CD4-positive, alpha-beta T cell treated with Interleukin-15 for 4 hours (primary cell): ENCODE data around the gene DVL3.
"Not testable (repeated sequence)": the region's sequence is repeated elsewhere in the genome, so short reads cannot be mapped to it uniquely, and the experiment has no call there.

Experiments used
- DNase-seq: peaks from one replicate; pipeline ENCODE4 v3.0.0-alpha.2; 2020; ENCODE audit warnings: low spot score

DVL3 gene

DNA sequence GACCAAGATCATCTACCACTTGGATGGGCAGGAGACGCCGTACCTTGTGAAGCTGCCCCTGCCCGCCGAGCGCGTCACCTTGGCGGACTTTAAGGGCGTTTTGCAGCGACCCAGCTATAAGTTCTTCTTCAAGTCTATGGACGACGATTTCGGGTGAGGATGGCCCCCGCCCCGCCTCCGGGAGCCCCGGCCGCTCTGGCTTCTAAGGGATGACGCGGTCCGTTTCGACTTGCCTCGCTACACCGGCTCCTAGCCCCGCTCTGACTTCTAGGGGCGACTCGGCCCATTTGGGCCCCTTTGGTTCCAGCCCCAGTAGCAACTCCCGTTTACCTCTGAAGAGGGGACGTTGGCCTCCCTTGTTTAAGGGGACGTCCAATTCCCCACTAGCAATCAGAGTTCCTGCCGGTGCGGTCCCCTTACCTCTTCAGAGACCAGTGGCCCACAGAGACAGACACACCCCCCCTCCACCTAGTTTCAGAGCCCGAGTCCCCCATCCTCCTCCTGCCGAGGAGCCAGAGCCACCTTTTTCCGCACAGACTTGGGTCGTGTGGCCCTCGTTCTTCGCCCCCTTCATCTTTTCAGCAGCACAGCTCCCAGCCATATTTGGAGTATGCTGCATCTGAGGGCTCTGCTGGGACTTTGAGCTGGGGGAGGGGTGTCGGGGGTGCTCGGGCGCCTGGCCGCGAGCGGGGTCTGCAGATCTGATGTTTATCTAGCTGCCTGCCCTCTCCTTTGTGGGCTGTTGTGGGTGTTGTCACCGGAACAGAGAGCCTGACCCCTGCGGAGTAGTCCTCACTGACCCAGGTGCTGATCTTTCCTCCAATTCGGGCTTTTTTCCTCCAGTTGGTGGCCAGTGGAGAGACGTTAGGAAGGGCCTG, 706 bp downstream of the DVL3 start:
- peak; percentile 30 for DNase-seq

GRCh38 chr3:184156522-184156955, 1.4 kb downstream of the DVL3 start:
- DNase-seq: no peak

- no peak for DNase-seq
Observed at GRCh38 chr3:184157206-184157605, 2.0 kb downstream of the DVL3 start.

DNA sequence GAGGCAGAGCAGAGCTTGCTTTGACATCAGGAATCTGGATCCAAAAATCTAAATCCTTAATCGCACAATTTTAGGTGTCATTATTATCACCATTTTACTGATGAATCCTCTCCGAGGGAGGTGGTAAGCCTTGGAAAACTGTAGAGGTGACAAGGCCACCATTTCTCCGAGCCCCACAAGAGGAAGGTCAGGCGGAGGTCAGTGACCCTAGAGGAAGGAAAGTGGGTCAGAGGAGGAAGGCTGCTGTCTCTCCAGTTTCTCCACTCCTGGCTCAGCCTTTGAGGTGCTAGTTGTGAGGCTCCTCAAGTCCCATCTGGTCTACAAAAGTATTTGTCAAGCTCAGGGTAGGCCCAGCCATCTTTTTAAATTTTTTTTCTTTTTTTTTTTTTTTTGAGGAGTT, 3.2 kb downstream of the DVL3 start:
- DNase-seq: no peak

GRCh38 chr3:184160456-184160855, 5.3 kb downstream of the DVL3 start:
- no peak for DNase-seq

DNA sequence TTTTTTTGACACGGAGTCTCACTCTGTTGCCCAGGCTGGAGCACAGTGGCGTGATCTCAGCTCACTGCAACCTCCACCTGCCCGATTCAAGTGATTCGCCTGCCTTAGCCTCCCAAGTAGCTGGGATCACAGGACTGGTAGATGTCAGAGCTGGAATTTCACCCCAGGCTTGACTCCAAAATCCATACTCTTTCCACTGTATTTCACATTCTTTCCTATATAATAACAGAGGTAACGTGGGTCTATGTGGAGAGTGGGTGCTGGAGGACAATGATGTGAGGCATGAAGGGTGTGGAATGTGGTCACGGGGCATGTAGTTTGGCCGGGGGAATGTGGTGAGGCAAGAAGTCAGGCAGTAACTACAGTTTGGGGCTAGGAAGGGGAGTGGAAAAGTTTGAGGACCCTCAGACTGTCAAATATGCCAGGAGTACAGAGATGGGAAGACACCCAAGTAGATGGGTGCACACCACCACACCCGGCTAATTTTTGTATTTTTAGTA, 7.4 kb downstream of the DVL3 start:
- DNase-seq: not testable (repeated sequence)

- DNase-seq: no peak
Observed at GRCh38 chr3:184164648-184165330, 9.6 kb downstream of the DVL3 start.

- DNase-seq: no peak
Observed at GRCh38 chr3:184165543-184165942, 10.4 kb downstream of the DVL3 start.

GRCh38 chr3:184166671-184167070, 11.5 kb downstream of the DVL3 start:
- DNase-seq: no peak

GRCh38 chr3:184167786-184168185, 12.6 kb downstream of the DVL3 start:
- DNase-seq: no peak

GRCh38 chr3:184168363-184169120, 13.4 kb downstream of the DVL3 start:
- DNase-seq: no peak

- no peak for DNase-seq
Observed at GRCh38 chr3:184169896-184170875, 15.0 kb downstream of the DVL3 start.

GRCh38 chr3:184171562-184171961, 16.4 kb downstream of the DVL3 start:
- no peak for DNase-seq

GRCh38 chr3:184172681-184173373, 17.6 kb downstream of the DVL3 start:
- no peak for DNase-seq

- DNase-seq: no peak
Observed at GRCh38 chr3:184173374-184173722, 18.2 kb downstream of the DVL3 start.

DNA sequence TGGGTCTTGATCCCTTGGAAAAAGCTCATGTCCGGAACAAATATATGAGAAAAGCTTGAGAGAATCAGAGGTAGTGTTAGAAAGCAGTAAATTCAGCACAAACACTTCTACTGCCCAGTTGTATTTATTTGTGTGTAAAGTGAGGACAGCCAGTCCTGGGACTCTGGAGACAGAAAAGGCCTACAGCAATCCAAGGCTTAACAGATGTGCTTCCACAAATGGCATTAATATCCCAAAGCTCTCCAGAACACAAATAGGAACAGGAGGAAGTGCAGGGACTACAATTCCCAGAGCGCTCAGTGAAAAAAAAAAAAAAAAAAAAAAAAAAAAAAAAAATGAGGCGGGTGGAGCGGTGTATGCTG, 19.1 kb downstream of the DVL3 start:
- no peak for DNase-seq

GRCh38 chr3:184174646-184175492, 19.7 kb downstream of the DVL3 start, which contains the start of gene AP2M1:
TSS of gene AP2M1 (plus strand) at chr3:184174855. CDS start at chr3:184176994, 2,139 bp downstream.
- DNase-seq: peak; percentile 99

DNA sequence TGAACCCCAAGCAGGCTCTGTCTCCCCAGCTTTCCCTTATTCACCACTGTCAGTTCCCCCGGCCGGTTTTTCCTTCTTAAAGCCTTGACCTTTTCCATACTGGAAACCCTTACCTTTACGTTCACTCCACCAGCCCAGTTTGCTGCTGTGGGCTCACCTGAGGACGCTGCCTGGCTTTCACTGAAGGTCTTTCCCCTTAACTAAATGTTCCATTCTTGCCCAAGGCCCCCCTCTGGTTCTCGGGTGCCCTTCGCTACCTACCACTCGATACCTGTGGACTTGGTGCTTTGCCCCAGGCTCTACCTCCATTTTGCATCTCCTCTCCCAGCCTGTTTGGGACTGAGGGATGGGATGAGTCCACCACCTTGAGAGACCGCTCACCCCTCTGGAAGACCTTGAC, 20.3 kb downstream of the DVL3 start:
- no peak for DNase-seq

- no peak for DNase-seq
Observed at GRCh38 chr3:184175981-184176376, 20.8 kb downstream of the DVL3 start.
